Measurements from ENCODE around the gene TUBB4A. TPM values are rescaled to one million over a fixed set of nuclear protein-coding genes. Genes with fewer than 3 reads are reported as not detected.

The TUBB4A gene
- total RNA-seq, 2 donors from 2014 or later, result 2.6 to 2.7 TPM

GRCh38 chr19:6457958-6458694, 44.0 kb downstream of the TUBB4A start:
- Mint-ChIP-seq H3K36me3 (ENCODE audit: low read depth) (no peaks in the 10 kb centered on the region), H3K9me3 (no peaks in the 10 kb centered on the region), H3K4me3 (peak overlapping the region; percentile 83), H3K27me3 (peaks cover 2% of the 10 kb centered on the region), H3K4me1 (peaks cover 16% of the 10 kb centered on the region), H3K27ac (peak overlapping the region; percentile 56)
- no peak for ATAC-seq (replicated peaks)

GRCh38 chr19:6455924-6456323, 46.2 kb downstream of the TUBB4A start:
- no peak overlapping the region for H3K4me3 Mint-ChIP-seq
- H3K4me1 Mint-ChIP-seq, result peaks cover 16% of the 10 kb centered on the region
- no peaks in the 10 kb centered on the region for H3K9me3 Mint-ChIP-seq
- H3K27me3 Mint-ChIP-seq, result peaks cover 2% of the 10 kb centered on the region
- H3K27ac Mint-ChIP-seq, result no peak overlapping the region
- H3K36me3 Mint-ChIP-seq (ENCODE audit: low read depth), result no peaks in the 10 kb centered on the region
- no peak for ATAC-seq (replicated peaks)

GRCh38 chr19:6453951-6454565, 48.1 kb downstream of the TUBB4A start:
- no peak overlapping the region for H3K27ac Mint-ChIP-seq
- H3K9me3 Mint-ChIP-seq, result no peaks in the 10 kb centered on the region
- peaks cover 6% of the 10 kb centered on the region for H3K4me1 Mint-ChIP-seq
- H3K36me3 Mint-ChIP-seq (ENCODE audit: low read depth), result no peaks in the 10 kb centered on the region
- no peak overlapping the region for H3K4me3 Mint-ChIP-seq
- peaks cover 2% of the 10 kb centered on the region for H3K27me3 Mint-ChIP-seq
- no peak for ATAC-seq (replicated peaks)

- Mint-ChIP-seq H3K36me3 (ENCODE audit: low read depth) (no peaks in the 10 kb centered on the region), H3K9me3 (no peaks in the 10 kb centered on the region), H3K27me3 (no peaks in the 10 kb centered on the region), H3K27ac (no peak overlapping the region), H3K4me1 (no peaks in the 10 kb centered on the region), H3K4me3 (no peak overlapping the region)
- ATAC-seq (replicated peaks), result no peak
These were observed 49.2 kb downstream of the TUBB4A start for GRCh38 chr19:6452899-6453298.

GRCh38 chr19:6452223-6452614, 49.9 kb downstream of the TUBB4A start:
- no peak overlapping the region for H3K4me3 Mint-ChIP-seq
- no peak overlapping the region for H3K27ac Mint-ChIP-seq
- H3K36me3 Mint-ChIP-seq (ENCODE audit: low read depth), result no peaks in the 10 kb centered on the region
- H3K27me3 Mint-ChIP-seq, result no peaks in the 10 kb centered on the region
- H3K9me3 Mint-ChIP-seq, result no peaks in the 10 kb centered on the region
- H3K4me1 Mint-ChIP-seq, result no peaks in the 10 kb centered on the region
- no peak for ATAC-seq (replicated peaks)

GRCh38 chr19:6451583-6452222, 50.4 kb downstream of the TUBB4A start:
- Mint-ChIP-seq H3K27ac (no peak overlapping the region), H3K9me3 (no peaks in the 10 kb centered on the region), H3K4me1 (no peaks in the 10 kb centered on the region), H3K4me3 (no peak overlapping the region), H3K27me3 (no peaks in the 10 kb centered on the region), H3K36me3 (ENCODE audit: low read depth) (no peaks in the 10 kb centered on the region)
- ATAC-seq (replicated peaks), result no peak

- no peak overlapping the region for H3K27ac Mint-ChIP-seq
- no peaks in the 10 kb centered on the region for H3K4me1 Mint-ChIP-seq
- H3K9me3 Mint-ChIP-seq, result no peaks in the 10 kb centered on the region
- no peak for ATAC-seq (replicated peaks)
- H3K4me3 Mint-ChIP-seq, result no peak overlapping the region
- no peaks in the 10 kb centered on the region for H3K36me3 Mint-ChIP-seq (ENCODE audit: low read depth)
- no peaks in the 10 kb centered on the region for H3K27me3 Mint-ChIP-seq
These were observed 51.9 kb downstream of the TUBB4A start for GRCh38 chr19:6450166-6450565.

- Mint-ChIP-seq H3K4me3 (no peak overlapping the region), H3K27ac (no peak overlapping the region)
- no peak for ATAC-seq (replicated peaks)
These were observed 54.1 kb downstream of the TUBB4A start for GRCh38 chr19:6448045-6448444.

GRCh38 chr19:6446452-6446851, 55.7 kb downstream of the TUBB4A start:
- no peak for ATAC-seq (replicated peaks)
- Mint-ChIP-seq H3K9me3 (no peaks in the 10 kb centered on the region), H3K27me3 (no peaks in the 10 kb centered on the region), H3K36me3 (ENCODE audit: low read depth) (no peaks in the 10 kb centered on the region), H3K4me3 (no peak overlapping the region), H3K4me1 (no peaks in the 10 kb centered on the region), H3K27ac (peak overlapping the region; percentile 22)

More at GRCh38 chr19:6448045-6448444, 54.1 kb downstream of the TUBB4A start:
- no peaks in the 10 kb centered on the region for H3K4me1 Mint-ChIP-seq
- no peaks in the 10 kb centered on the region for H3K27me3 Mint-ChIP-seq
- H3K9me3 Mint-ChIP-seq, result no peaks in the 10 kb centered on the region
- H3K36me3 Mint-ChIP-seq (ENCODE audit: low read depth), result no peaks in the 10 kb centered on the region

Other genes with a start within 250 kb of the TUBB4A start
- gene MLLT1, start 222.3 kb downstream of the TUBB4A start, total RNA-seq, result 10 to 100 TPM; 31.3 to 51.8 TPM
- gene ACER1, start 168.7 kb downstream of the TUBB4A start, total RNA-seq, result not detected
- gene CLPP, start 140.8 kb downstream of the TUBB4A start, total RNA-seq, result 100 to 1,000 TPM; 153 to 217 TPM
- 10 to 100 TPM; 41.1 to 69.7 TPM for gene ALKBH7, start 129.5 kb downstream of the TUBB4A start, total RNA-seq
- 1 to 10 TPM; 1.9 to 2.8 TPM for gene PSPN, start 126.4 kb downstream of the TUBB4A start, total RNA-seq
- gene GTF2F1, start 109.1 kb downstream of the TUBB4A start, total RNA-seq, result 10 to 100 TPM; 53.8 to 56.1 TPM
- 100 to 1,000 TPM; 214 to 354 TPM for gene KHSRP, start 77.5 kb downstream of the TUBB4A start, total RNA-seq
- gene SLC25A41, start 68.5 kb downstream of the TUBB4A start, total RNA-seq, result not detected
- 1 to 10 TPM; 7.8 to 7.9 TPM for gene SLC25A23, start 42.5 kb downstream of the TUBB4A start, total RNA-seq
- 1 to 10 TPM in 1 of 2 donors, not detected in 1; 2.2 TPM for gene CRB3, start 38.0 kb downstream of the TUBB4A start, total RNA-seq
- gene DENND1C, start 20.5 kb downstream of the TUBB4A start, total RNA-seq, result 10 to 100 TPM; 64.3 to 73.2 TPM
- 1 to 10 TPM; 2.9 to 6.0 TPM for gene TNFSF9, start 28.7 kb upstream of the TUBB4A start, total RNA-seq
- 10 to 100 TPM; 41.1 to 53.1 TPM for gene CD70, start 88.8 kb upstream of the TUBB4A start, total RNA-seq
- gene TNFSF14, start 167.9 kb upstream of the TUBB4A start, total RNA-seq, result 10 to 100 TPM; 13.5 to 48.5 TPM
- gene C3, start 218.3 kb upstream of the TUBB4A start, total RNA-seq, result 1 to 10 TPM in 1 of 2 donors, under 1 TPM in 1; 0.99 to 4.3 TPM
- gene GPR108, start 235.3 kb upstream of the TUBB4A start, total RNA-seq, result 10 to 100 TPM; 49.8 to 64.7 TPM
- gene TRIP10, start 237.4 kb upstream of the TUBB4A start, total RNA-seq, result 10 to 100 TPM; 38.0 to 99.4 TPM